HCT116 (cell line): ENCODE measurements around the gene SCN4A. TPM values are rescaled to one million over a fixed set of nuclear protein-coding genes. Genes with fewer than 3 reads are reported as not detected.

Experiments used
- ATAC-seq: fragments of 200-7000 bp; cut with Tn5 transposase; 2 replicates; pipeline ENCODE4 v1.9.1; 2020; ENCODE audit warnings: mild to moderate bottlenecking, moderate library complexity
- BruUV-seq: library from RNA; stranded (reverse); fragments of 400-500 nt; replicated peaks from 2 replicates; lab custom pipeline; 2021; lab: Mats Ljungman, UMichigan
- CTCF ChIA-PET: fragments of 300-600 bp; sonication (Branson Sonifier 250); formaldehyde crosslinking; loops from one replicate; lab custom pipeline; 2021; ENCODE audit warnings: antibody characterized with exemption; lab: Charles Lee
- POLR2A ChIA-PET: fragments of 300-600, 350-600 bp; sonication (Branson Sonifier 250); formaldehyde crosslinking; loops from one replicate; lab custom pipeline; 2021; ENCODE audit warnings: antibody characterized with exemption; lab: Charles Lee
- RAD21 ChIA-PET, 2 experiments: fragments of 300-600 bp; sonication (Branson Sonifier 250); formaldehyde crosslinking; loops; one replicate each; lab custom pipeline; 2023; ENCODE audit warnings: low total read pairs in 2 of 2; ENCODE audit not compliant: uncharacterized antibody in 2 of 2, unreplicated experiment in 2 of 2, low non-redundant PET in 1 of 2; lab: Charles Lee
- DNase-seq: peaks from one replicate; pipeline ENCODE4 v3.0.0-alpha.2; 2010; ENCODE audit warnings: low read depth, low spot score
- H2AFZ ChIP-seq: fragments of 200-600 bp; shearing (Covaris generic), sonication (generic); 2 replicates; pipeline ENCODE4 v1.6.1; 2017; ENCODE audit warnings: low read depth, mixed run types, mixed read lengths, antibody characterized with exemption, low read length; ENCODE audit not compliant: poor library complexity, severe bottlenecking
- H3K27ac ChIP-seq: 2 replicates; pipeline ENCODE4 v1.5.1; 2012; ENCODE audit warnings: low read depth, low read length
- H3K27me3 ChIP-seq: fragments of 200-600 bp; sonication (generic); 2 replicates; pipeline ENCODE4 v1.6.1; 2016; ENCODE audit warnings: mixed run types, low read length, mixed read lengths; ENCODE audit not compliant: insufficient read depth
- H3K36me3 ChIP-seq, 2 experiments: fragments of 200-500 bp in 1 of 2; fragments of 200-600 bp in 1 of 2; sonication (Bioruptor generic) in 1 of 2; sonication (generic) in 1 of 2; 2 replicates each; pipeline versions ENCODE4 v1.5.1 to v1.6.1; 2014 to 2016; ENCODE audit warnings: low read length in 2 of 2, inconsistent platforms in 1 of 2, mixed read lengths in 1 of 2, mixed run types in 1 of 2; ENCODE audit not compliant: insufficient read depth in 2 of 2, control insufficient read depth in 1 of 2
- H3K4me1 ChIP-seq, 2 experiments: fragments of 200-600 bp in 1 of 2; sonication (generic) in 1 of 2; 2 replicates each; pipeline versions ENCODE4 v1.5.1 to v1.6.1; 2012 to 2017; ENCODE audit warnings: low read length in 2 of 2, inconsistent platforms in 1 of 2, mild to moderate bottlenecking in 1 of 2, mixed read lengths in 1 of 2, mixed run types in 1 of 2, moderate library complexity in 1 of 2; ENCODE audit not compliant: insufficient read depth in 2 of 2, control insufficient read depth in 1 of 2
- H3K4me2 ChIP-seq: fragments of 200-600 bp; sonication (generic); 2 replicates; pipeline ENCODE4 v1.6.1; 2017; ENCODE audit warnings: mixed run types, low read length, mixed read lengths
- H3K4me3 ChIP-seq, 2 experiments: fragments of 200-600 bp in 1 of 2; sonication (generic) in 1 of 2; replicated peaks in 1 of 2; 2 replicates each; pipeline ENCODE4 v1.5.1; 2011 to 2016; ENCODE audit warnings: low read length in 2 of 2, control low read depth in 1 of 2, low read depth in 1 of 2, mild to moderate bottlenecking in 1 of 2, mixed read lengths in 1 of 2, mixed run types in 1 of 2
- H3K79me2 ChIP-seq: fragments of 200-600 bp; sonication (generic); 2 replicates; pipeline ENCODE4 v1.6.1; 2017; ENCODE audit warnings: mild to moderate bottlenecking, mixed run types, low read length, moderate library complexity, mixed read lengths; ENCODE audit not compliant: insufficient read depth
- H3K9ac ChIP-seq: fragments of 200-600 bp; sonication (generic); 2 replicates; pipeline ENCODE4 v1.6.1; 2016; ENCODE audit warnings: low read length, mixed read lengths
- H3K9me2 ChIP-seq: fragments of 200-600 bp; sonication (generic), shearing (Covaris generic); 2 replicates; pipeline ENCODE4 v1.6.1; 2017; ENCODE audit warnings: mixed run types, mild to moderate bottlenecking, moderate library complexity; ENCODE audit not compliant: insufficient read depth
- H3K9me3 ChIP-seq, 2 experiments: fragments of 200-500 bp in 1 of 2; fragments of 200-600 bp in 1 of 2; sonication (Bioruptor generic) in 1 of 2; sonication (generic) in 1 of 2; 2 replicates each; pipeline ENCODE4 v1.6.1; 2014 to 2017; ENCODE audit warnings: low read length in 2 of 2, mixed read lengths in 2 of 2, inconsistent platforms in 1 of 2, low read depth in 1 of 2, mild to moderate bottlenecking in 1 of 2, mixed run types in 1 of 2, moderate library complexity in 1 of 2; ENCODE audit not compliant: control insufficient read depth in 1 of 2, insufficient read depth in 1 of 2
- H4K20me1 ChIP-seq: fragments of 200-600 bp; sonication (generic), shearing (Covaris generic); 2 replicates; pipeline ENCODE4 v1.6.1; 2017; ENCODE audit warnings: mixed run types, mild to moderate bottlenecking, moderate library complexity; ENCODE audit not compliant: insufficient read depth
- CBX3 ChIP-seq: IDR thresholded peaks from 2 replicates; pipeline ENCODE4 v1.6.1; 2012; ENCODE audit warnings: low read depth
- CEBPB ChIP-seq: IDR thresholded peaks from 2 replicates; pipeline ENCODE4 v1.6.1; 2012; ENCODE audit warnings: low read depth
- EGR1 ChIP-seq: IDR thresholded peaks from 2 replicates; pipeline ENCODE4 v1.6.1; 2012; ENCODE audit warnings: low read depth
- ELF1 ChIP-seq: IDR thresholded peaks from 2 replicates; pipeline ENCODE4 v1.6.1; 2012; ENCODE audit warnings: low read depth, borderline replicate concordance
- EZH2 ChIP-seq: fragments of 200-600 bp; sonication (generic); IDR thresholded peaks from 2 replicates; pipeline ENCODE4 v1.6.1; 2017; ENCODE audit warnings: antibody characterized with exemption, mixed run types
- EZH2phosphoT487 ChIP-seq: fragments of 200-600 bp; IDR thresholded peaks from 2 replicates; pipeline ENCODE4 v1.6.1; 2018; ENCODE audit warnings: antibody characterized with exemption, borderline replicate concordance
- JUND ChIP-seq: IDR thresholded peaks from 2 replicates; pipeline ENCODE4 v1.6.1; 2012
- POLR2AphosphoS5 ChIP-seq: IDR thresholded peaks from 2 replicates; pipeline ENCODE4 v1.6.1; 2011; ENCODE audit warnings: mild to moderate bottlenecking, low read depth, low read length, moderate library complexity
- RAD21 ChIP-seq: IDR thresholded peaks from 2 replicates; pipeline ENCODE4 v1.6.1; 2012; ENCODE audit warnings: low read depth, mild to moderate bottlenecking
- SIN3A ChIP-seq: IDR thresholded peaks from 2 replicates; pipeline ENCODE4 v1.6.1; 2012; ENCODE audit warnings: low read depth
- SP1 ChIP-seq: IDR thresholded peaks from 2 replicates; pipeline ENCODE4 v1.6.1; 2012; ENCODE audit warnings: low read depth
- SRF ChIP-seq: IDR thresholded peaks from 2 replicates; pipeline ENCODE4 v1.6.1; 2012; ENCODE audit warnings: low read depth
- TCF7L2 ChIP-seq: IDR thresholded peaks from 2 replicates; pipeline ENCODE4 v1.7.0; 2011; ENCODE audit warnings: borderline replicate concordance, inconsistent platforms; ENCODE audit not compliant: insufficient read depth, insufficient read length; ENCODE audit errors: extremely low read depth
- YY1 ChIP-seq: IDR thresholded peaks from 2 replicates; pipeline ENCODE4 v1.6.1; 2011; ENCODE audit warnings: low read length, low read depth, moderate library complexity, mild to moderate bottlenecking; ENCODE audit not compliant: insufficient replicate concordance; ENCODE audit errors: extremely low read depth
- ZFX ChIP-seq: fragments of 450-650 bp; IDR thresholded peaks from 2 replicates; pipeline ENCODE4 v1.6.1; 2017
- ZNF274 ChIP-seq: fragments of 200-500 bp; sonication (Bioruptor generic); IDR thresholded peaks from 2 replicates; pipeline ENCODE4 v1.6.1; 2014; ENCODE audit warnings: mild to moderate bottlenecking, low read depth, low read length, inconsistent platforms
- intact Hi-C: fragments of 100-400 bp; cut with micrococcal nuclease; formaldehyde crosslinking; loops from 2 replicates; pipeline ENCODE4 v1.10.0; 2022
- total RNA-seq: library from RNA; stranded (reverse); gene quantifications from one replicate; pipeline ENCODE4 v1.2.1, GENCODE V29; 2021; ENCODE audit not compliant: unreplicated experiment
- TF ChIP-seq, protein P1 (sequence below): IDR thresholded peaks from 2 replicates; pipeline ENCODE4 v1.6.1; 2012; ENCODE audit warnings: low read depth
- TF ChIP-seq, protein P2 (sequence below): IDR thresholded peaks from 2 replicates; pipeline ENCODE4 v1.6.1; 2011; ENCODE audit warnings: mild to moderate bottlenecking, low read length, moderate library complexity; ENCODE audit not compliant: insufficient replicate concordance; ENCODE audit errors: extremely low read depth
- TF ChIP-seq, protein P3 (sequence below), 3 experiments: fragments of 200-600 bp in 1 of 3; sonication (generic) in 1 of 3; IDR thresholded peaks in 2 of 3; conservative IDR thresholded peaks in 1 of 3; 2 replicates each; pipeline ENCODE4 v1.5.1; 2012 to 2017; ENCODE audit warnings: low read depth in 2 of 3, low read length in 2 of 3, antibody characterized with exemption in 1 of 3, borderline replicate concordance in 1 of 3, control low read depth in 1 of 3, mild to moderate bottlenecking in 1 of 3, mixed read lengths in 1 of 3, mixed run types in 1 of 3, moderate library complexity in 1 of 3; ENCODE audit not compliant: insufficient read depth in 1 of 3
- TF ChIP-seq, protein P4 (sequence below): IDR thresholded peaks from 2 replicates; pipeline ENCODE4 v1.6.1; 2012

Gene SCN4A
- total RNA-seq, 1 experiment from 2014 or later, result 2.7 TPM

DNA sequence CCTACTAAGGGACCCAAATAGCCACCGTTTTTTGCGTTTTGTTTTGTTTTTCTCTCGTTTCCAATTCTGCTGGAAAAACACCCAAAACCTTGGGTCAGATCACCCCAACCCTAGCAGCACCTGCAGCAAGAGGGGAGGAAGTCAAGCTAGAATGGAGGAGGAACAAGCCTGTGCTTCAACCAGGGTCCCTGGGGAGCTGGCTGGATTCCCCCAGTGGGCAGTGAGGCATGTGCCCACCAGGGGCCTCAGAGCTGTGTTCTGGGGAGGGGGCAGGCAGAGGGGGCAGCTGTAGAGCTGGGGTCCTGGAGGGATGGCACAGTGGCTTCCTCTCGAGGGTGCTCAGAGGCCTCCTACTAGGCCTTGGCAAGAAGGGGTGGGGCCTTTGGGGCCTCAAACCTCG lies 47.1 kb downstream of the SCN4A start:
- no peaks in the 10 kb centered on the region for H3K27me3 ChIP-seq
- no peaks in the 10 kb centered on the region for H4K20me1 ChIP-seq
- RAD21 ChIA-PET, result no interaction called here
- no peak overlapping the region for H3K27ac ChIP-seq
- CTCF ChIA-PET, result interaction anchor here (1.1 to 1.2 kb wide), 2 partner anchors 21 to 208 kb away, joined by 3 read pairs; no protein-coding TSS in a partner anchor
- DNase-seq (no peak), ATAC-seq (no peak)
- H3K79me2 ChIP-seq, result no peaks in the 10 kb centered on the region
- H3K9me2 ChIP-seq, result no peaks in the 10 kb centered on the region
- H3K9ac ChIP-seq, result no peak overlapping the region
- no peaks in the 10 kb centered on the region for H3K36me3 ChIP-seq
- intact Hi-C loops, result no loop called here
- H3K9me3 ChIP-seq, result no peaks in the 10 kb centered on the region
- TF ChIP-seq ZNF274 (no peak), EGR1 (no peak), EZH2 (no peak), SRF (no peak), ELF1 (no peak), SIN3A (no peak), ZFX (no peak), YY1 (no peak), JUND (no peak), RAD21 (no peak), CEBPB (no peak), TCF7L2 (no peak), EZH2phosphoT487 (no peak), CBX3 (no peak), SP1 (no peak), POLR2AphosphoS5 (no peak)
- TF ChIP-seq, protein P1, sequence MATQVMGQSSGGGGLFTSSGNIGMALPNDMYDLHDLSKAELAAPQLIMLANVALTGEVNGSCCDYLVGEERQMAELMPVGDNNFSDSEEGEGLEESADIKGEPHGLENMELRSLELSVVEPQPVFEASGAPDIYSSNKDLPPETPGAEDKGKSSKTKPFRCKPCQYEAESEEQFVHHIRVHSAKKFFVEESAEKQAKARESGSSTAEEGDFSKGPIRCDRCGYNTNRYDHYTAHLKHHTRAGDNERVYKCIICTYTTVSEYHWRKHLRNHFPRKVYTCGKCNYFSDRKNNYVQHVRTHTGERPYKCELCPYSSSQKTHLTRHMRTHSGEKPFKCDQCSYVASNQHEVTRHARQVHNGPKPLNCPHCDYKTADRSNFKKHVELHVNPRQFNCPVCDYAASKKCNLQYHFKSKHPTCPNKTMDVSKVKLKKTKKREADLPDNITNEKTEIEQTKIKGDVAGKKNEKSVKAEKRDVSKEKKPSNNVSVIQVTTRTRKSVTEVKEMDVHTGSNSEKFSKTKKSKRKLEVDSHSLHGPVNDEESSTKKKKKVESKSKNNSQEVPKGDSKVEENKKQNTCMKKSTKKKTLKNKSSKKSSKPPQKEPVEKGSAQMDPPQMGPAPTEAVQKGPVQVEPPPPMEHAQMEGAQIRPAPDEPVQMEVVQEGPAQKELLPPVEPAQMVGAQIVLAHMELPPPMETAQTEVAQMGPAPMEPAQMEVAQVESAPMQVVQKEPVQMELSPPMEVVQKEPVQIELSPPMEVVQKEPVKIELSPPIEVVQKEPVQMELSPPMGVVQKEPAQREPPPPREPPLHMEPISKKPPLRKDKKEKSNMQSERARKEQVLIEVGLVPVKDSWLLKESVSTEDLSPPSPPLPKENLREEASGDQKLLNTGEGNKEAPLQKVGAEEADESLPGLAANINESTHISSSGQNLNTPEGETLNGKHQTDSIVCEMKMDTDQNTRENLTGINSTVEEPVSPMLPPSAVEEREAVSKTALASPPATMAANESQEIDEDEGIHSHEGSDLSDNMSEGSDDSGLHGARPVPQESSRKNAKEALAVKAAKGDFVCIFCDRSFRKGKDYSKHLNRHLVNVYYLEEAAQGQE, result no peak
- TF ChIP-seq, protein P2, sequence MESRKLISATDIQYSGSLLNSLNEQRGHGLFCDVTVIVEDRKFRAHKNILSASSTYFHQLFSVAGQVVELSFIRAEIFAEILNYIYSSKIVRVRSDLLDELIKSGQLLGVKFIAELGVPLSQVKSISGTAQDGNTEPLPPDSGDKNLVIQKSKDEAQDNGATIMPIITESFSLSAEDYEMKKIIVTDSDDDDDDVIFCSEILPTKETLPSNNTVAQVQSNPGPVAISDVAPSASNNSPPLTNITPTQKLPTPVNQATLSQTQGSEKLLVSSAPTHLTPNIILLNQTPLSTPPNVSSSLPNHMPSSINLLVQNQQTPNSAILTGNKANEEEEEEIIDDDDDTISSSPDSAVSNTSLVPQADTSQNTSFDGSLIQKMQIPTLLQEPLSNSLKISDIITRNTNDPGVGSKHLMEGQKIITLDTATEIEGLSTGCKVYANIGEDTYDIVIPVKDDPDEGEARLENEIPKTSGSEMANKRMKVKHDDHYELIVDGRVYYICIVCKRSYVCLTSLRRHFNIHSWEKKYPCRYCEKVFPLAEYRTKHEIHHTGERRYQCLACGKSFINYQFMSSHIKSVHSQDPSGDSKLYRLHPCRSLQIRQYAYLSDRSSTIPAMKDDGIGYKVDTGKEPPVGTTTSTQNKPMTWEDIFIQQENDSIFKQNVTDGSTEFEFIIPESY, result no peak
- TF ChIP-seq, protein P3, sequence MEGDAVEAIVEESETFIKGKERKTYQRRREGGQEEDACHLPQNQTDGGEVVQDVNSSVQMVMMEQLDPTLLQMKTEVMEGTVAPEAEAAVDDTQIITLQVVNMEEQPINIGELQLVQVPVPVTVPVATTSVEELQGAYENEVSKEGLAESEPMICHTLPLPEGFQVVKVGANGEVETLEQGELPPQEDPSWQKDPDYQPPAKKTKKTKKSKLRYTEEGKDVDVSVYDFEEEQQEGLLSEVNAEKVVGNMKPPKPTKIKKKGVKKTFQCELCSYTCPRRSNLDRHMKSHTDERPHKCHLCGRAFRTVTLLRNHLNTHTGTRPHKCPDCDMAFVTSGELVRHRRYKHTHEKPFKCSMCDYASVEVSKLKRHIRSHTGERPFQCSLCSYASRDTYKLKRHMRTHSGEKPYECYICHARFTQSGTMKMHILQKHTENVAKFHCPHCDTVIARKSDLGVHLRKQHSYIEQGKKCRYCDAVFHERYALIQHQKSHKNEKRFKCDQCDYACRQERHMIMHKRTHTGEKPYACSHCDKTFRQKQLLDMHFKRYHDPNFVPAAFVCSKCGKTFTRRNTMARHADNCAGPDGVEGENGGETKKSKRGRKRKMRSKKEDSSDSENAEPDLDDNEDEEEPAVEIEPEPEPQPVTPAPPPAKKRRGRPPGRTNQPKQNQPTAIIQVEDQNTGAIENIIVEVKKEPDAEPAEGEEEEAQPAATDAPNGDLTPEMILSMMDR (IDR thresholded peaks at IDR 0.05 in 2 of 3, conservative IDR thresholded peaks at IDR 0.05 in 1 of 3; ENCODE audit: borderline replicate concordance in 1 of 3, insufficient read depth in 1 of 3, low read depth in 2 of 3, low read length in 2 of 3), result no peak
- TF ChIP-seq, protein P4, sequence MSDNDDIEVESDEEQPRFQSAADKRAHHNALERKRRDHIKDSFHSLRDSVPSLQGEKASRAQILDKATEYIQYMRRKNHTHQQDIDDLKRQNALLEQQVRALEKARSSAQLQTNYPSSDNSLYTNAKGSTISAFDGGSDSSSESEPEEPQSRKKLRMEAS, result no peak
- POLR2A ChIA-PET, result no interaction called here
- H3K4me3 ChIP-seq, result no peak overlapping the region
- H2AFZ ChIP-seq, result no peak overlapping the region
- H3K4me1 ChIP-seq, result no peaks in the 10 kb centered on the region
- no peak overlapping the region for H3K4me2 ChIP-seq
- BruUV-seq, result no TSS peak
